HG03159 (cell line): ENCODE measurements around the gene MTARC2.
A peak's percentile ranks its signal among the peaks of the same experiment; 100 is the strongest.
"Not testable (repeated sequence)": the region's sequence is repeated elsewhere in the genome, so short reads cannot be mapped to it uniquely, and the experiment has no call there.

Experiments
- ATAC-seq: cut with Tn5 transposase; IDR thresholded peaks from one replicate; pipeline ENCODE4 v1.9.1; 2021; ENCODE audit warnings: mild to moderate bottlenecking, moderate library complexity; ENCODE audit not compliant: unreplicated experiment

MTARC2 gene

DNA sequence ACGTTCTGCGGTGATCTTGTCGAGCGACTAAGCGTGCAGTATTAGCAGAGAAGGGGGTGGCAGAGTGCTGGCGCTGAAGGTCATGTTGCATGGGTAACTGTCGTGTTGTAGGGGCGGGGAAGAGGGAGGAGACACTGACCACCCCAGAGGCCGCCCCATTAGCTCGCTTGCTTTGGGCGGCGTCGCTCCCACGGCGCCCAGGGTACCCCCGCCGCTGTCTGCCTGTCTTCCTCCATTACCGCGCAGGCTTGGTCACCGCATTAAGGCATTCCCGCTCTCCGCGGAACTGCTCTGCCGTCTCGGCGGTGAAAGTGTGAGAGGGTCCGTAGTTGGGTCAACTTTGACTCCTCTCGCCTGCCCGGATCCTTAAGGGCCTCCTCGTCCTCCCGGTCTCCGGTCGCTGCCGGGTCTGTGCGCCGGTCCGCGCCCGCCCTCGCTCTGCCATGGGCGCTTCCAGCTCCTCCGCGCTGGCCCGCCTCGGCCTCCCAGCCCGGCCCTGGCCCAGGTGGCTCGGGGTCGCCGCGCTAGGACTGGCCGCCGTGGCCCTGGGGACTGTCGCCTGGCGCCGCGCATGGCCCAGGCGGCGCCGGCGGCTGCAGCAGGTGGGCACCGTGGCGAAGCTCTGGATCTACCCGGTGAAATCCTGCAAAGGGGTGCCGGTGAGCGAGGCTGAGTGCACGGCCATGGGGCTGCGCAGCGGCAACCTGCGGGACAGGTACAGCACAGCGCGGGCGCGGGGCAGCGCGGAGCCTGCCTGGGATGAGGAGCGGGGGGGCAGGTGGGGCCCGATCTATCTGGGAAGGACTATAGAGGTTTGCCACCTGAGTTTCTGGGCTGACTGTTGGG is at the start of gene MTARC2:
Gene MTARC2, plus strand, starts transcription at position 234 of the 846 bp plus-strand sequence. Its CDS starts 210 bp downstream, at position 444.
- peak; percentile 92 for ATAC-seq

DNA sequence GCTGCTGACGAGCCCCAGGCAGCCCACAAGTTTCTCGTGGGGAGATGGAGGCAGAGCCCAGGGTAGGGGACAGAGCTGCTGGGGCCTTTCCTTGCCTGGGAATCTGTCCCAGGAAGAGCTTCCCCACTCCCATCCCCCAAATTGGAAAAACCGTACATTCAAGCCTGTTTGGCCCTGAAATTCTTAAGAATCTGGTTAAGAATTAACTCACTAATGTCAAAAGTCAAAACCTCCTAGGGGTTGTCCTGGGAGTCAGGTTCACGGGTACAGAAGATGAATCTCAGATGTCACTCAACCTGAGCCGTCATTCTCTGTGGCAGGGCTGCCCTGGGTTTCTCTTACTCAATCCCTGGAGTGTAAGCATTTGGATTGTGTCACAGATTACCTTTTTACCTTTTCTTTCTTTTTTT is 49.5 kb upstream of the MTARC2 start:
- no peak for ATAC-seq

DNA sequence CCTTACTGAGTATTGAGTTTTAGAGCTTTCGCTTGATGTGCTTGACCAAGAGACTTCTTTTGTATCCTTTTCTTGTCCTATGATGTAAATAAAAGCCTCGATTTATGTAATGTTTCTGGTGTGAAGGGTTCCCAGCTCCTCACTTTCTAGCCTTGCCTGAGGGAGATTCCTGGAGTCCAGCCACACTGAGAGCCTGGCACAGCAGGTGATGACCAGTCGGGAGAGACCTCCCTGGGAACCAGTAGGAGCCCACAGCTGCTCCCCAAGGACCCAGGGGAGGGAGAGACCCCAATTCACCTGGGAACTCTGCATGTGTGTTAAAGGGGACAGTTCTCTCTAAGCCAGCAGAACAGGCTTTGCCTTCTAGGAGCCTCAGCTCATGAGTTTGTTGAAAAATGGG is 49.1 kb upstream of the MTARC2 start:
- ATAC-seq, result no peak

DNA sequence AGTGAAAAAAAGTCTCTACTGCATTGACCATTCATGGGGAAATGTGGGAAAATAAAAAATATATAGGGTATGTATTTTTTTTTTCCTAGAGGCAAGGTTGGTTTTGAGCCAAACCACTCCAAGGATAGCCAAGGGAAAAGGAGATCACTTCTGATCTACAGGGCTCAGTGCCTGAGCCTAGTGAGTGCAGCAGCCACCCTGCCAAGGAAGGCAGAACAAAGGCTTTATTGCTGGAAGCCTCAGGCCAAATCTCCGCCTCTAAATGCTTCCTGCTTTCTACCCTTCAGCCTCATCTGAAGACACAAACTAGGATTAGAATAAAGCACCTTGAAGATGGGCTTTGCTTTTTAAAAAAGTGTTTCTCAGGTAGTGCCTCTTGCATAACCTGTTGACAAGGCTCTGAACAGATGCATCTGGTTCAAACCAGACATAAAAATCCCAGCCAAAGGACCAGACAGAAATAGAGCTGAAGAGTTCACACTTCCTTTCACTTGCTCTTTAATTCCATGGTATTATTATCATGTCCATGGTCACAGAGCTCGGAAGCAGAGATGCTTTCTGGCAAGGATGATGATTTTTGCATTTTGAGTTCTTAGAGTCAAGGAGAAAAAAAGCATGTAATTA is 47.5 kb upstream of the MTARC2 start:
- ATAC-seq, result no peak

DNA sequence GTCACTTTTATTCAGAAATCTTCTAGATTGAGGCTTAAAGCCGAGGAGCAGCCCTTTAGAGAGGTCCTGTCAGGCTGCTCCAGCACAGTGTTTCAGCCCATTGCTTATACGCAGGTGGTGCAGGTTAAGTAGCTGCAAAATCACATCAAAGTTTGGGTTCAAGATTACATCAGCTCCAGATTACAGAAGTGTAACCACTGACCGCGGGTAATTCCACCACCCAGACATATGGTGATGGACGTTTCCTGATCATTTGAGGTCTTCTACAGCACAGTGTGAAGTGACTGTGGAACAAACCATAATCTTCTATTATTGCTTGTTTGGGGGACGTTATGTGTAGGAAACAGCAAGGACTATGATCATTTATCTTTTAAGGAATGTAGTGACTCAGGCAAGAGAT is 46.1 kb upstream of the MTARC2 start:
- ATAC-seq, result no peak

DNA sequence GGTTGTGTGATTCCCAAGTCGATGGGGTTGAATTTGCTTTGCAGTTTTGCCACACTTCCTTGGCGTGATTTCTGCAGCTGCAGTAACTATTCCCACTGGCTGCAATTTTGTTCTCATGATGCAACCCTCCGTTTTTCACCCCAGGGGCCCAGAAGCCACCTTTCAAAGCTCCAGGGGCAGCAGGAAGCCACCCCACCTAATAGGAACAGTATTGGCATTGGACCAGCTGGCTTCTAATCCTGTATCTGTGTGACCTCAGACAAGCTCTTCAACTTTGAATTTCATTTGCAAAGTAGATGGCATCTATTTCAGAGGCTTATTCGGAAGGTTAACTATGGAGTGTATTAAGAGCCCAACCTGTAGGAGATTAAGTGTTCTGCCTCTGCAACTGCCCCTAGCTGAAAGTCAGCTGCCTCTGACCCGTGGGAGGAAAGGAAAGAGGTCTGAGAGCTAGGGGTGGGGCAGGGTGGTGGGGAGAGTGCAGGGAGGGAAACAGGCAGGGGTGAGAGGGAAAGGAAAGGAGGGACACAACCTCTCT is 45.3 kb upstream of the MTARC2 start:
- no peak for ATAC-seq

DNA sequence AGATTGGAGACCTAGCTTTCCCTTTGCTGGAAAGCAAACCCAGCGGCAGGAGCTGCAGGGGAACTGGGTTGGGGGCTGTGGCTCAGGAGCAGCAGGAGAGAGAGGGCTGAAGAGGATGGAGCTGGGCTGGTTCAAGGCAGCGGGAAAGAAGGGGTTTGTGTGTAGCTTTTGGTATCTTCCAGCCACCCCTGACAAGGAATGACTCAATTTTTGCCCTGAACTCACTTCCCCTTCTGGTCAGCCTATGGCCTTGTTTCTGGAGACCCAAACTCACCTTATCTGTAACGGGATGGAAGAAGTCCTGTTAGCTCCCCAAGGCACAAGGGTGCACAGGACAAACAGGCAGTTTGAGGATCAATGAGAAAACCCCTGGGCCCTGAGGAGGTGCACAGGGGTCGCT is 44.8 kb upstream of the MTARC2 start:
- ATAC-seq, result no peak

DNA sequence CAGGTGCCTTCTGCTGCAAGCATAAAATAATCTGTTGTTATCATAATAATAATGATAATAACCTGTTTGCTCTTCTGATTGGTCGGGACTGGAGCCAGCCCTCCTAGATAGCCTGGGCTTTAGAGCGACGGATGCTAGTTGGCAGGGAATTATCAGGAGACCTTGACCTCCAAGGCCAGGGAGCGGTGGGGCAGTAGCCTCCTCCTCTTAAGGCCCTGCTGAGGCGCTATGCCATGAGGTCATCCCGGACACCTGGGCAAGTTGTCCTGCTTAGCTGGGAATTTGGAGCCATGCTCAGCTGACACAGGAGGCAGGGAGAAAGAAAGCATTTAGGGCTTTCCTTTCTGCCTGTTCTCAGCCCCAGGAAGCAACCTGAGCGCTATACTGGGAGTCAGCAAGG is 42.3 kb upstream of the MTARC2 start:
- ATAC-seq, result no peak

DNA sequence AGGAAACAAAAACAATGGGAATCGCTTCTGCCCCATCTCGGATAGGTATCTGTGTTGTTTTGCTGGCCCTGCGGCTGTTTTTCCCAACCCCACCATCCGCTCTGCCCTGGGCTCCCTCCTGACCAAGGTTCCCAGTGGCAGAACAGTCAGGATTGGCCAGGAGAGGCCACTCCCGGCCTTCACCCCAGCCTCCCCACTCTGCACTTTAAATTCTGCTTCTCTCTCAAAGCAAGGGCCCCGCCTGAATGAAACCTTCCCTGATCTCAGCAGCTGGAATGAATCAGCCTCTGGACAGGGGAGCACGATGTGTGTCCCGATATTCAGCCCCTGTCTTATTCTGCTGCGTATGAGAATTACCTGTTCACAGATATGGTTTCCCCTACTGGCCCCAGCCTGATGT is 41.6 kb upstream of the MTARC2 start:
- ATAC-seq, result no peak

DNA sequence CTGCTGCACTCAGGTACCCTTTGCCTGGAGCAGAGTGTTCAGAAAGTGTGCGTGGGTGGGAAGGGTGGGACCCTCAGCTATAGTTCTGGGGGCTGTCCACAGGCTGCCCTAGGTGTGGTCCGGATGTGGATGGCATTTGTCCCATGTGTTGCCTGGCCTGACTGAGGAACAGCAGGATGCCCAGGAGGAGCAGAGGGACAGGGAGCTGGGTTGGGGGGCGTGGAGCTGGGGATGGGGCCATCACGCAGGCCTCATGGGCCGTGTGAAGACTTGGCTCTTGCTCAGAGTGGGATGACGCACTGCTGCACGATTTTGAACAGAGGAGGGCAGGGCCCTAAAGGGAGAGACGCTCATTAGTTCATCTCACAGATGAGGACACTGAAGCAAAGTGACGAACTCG is 41.0 kb upstream of the MTARC2 start:
- no peak for ATAC-seq

DNA sequence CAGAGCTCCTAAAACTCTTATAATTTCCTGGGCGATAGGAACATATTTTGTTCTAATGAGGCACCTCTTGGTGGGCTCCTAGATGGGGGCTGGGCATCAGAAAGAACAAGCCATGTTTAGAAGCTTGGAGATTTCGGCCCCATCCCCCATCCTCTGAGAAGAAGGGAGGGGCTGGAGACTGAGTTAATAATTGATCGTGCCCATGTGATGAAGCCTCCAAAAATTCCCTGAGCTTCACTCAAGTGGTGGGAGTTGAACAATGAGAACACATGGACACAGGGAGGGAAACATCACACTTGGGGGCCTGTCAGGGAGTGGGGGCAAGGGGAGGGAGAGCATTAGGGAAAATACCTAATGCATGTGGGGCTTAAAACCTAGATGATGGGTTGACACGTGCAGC is 39.9 kb upstream of the MTARC2 start:
- no peak for ATAC-seq

DNA sequence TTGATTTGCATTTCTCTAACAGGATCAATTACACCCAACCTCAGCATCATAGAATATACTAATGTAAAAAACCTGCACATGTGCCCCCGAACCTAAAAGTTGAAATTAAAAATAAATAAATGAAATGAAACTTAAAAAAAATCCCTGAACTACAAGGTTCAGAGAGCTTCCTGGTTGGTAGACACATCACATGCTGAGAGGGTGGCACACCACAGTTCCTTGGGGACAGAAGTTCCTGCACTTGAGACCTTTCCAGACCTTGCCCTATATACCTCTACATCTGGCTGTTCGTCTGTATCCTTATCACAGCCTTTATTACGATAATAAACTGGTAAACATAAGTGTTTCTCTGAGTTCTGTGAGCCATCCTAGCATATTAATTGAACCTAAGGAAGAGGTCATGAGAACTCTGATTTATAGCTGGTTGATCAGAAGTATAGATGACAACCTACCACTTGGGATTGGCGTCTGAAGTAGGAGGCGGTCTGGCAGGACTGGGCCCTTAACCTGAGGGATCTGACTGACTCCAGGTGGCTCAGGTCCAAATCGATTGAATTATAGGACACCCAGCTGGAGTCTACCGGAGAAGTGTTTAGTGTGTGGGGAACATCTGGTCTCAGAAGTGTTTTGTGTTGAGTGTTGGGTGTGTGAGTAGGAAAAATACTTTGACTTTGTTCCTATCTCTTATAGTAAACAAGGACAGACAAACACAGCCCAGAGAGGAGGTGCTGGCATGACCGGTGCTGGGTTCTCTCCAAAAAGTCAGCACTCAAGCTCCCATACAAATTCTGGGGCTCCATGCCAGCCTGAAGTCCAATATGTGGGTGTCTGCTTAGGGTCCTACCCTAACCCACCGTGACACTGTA is 39.0 kb upstream of the MTARC2 start:
- ATAC-seq, result no peak

DNA sequence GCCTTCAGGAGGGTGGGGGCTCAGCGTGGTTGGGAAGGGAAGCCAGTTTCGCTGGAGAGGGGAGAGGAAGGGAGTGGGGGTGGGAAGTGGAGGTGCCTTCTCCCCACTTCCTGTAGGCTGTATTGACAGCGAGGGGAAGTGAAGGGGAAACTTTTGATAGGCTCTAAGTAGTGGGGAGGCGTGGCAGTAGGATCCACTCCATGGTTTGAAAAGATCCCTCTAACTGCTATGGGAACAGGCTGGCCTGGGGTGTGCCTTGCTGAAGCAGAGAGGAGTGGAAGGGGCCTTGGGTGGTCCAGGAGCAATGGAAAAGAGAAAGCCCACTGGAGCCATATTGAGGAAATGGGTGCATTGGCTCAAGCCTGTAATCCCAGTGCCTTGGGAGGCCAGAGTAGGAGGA is 37.8 kb upstream of the MTARC2 start:
- ATAC-seq, result no peak

DNA sequence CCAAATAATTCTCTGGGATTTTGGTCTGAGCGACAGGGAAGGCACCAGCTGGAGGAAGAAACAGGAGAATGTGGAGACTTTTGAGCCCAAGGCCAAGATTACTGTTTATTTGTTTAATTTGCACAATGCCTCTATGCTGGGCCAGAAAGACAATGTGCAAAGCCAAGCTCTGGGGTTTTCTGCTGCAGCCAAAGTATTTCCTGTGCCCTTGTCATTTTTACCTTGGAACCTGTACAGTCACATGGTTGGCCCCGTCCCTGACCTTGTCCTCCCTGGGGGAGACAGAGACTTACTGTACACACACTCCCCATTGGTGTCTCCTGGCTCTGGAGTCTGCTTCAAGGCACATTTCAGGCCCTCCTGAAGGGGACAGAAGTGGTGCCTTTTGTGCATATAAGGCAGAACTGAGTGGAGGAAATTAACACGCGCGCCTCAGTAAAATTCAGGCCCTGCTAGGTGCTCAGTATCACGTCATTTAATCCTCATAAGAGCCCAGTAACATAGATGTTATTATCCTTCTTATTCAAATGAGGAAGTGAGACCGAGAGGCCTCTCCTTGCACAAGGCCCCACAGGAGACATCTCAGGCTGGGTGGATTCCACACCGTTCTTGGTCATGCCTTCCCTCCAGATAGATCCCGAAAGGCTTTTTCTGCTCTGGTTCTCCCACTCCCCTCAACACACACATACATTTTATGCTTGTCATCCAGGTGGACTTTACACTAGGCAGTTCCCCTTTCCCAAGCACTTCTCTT is 36.9 kb upstream of the MTARC2 start:
- ATAC-seq, result peak; percentile 91

DNA sequence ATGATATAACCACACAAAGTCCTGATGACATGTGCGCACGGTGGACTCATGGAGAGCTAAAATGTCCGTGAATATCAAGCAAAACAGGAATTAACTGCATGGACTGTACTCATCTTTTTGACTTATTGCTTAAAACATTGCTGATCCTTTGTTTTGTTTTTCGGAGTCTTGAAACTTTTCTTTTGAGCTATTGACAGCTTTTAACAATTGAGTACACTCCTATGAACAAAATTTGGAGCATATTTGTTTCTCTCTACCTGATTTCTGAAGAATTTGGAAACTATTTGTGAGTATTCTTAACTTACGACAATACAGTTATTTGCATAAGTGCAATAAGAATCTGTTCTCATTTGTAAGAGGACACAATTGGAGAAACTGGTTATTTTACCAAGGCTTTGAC is 32.1 kb upstream of the MTARC2 start:
- ATAC-seq, result not testable (repeated sequence)

DNA sequence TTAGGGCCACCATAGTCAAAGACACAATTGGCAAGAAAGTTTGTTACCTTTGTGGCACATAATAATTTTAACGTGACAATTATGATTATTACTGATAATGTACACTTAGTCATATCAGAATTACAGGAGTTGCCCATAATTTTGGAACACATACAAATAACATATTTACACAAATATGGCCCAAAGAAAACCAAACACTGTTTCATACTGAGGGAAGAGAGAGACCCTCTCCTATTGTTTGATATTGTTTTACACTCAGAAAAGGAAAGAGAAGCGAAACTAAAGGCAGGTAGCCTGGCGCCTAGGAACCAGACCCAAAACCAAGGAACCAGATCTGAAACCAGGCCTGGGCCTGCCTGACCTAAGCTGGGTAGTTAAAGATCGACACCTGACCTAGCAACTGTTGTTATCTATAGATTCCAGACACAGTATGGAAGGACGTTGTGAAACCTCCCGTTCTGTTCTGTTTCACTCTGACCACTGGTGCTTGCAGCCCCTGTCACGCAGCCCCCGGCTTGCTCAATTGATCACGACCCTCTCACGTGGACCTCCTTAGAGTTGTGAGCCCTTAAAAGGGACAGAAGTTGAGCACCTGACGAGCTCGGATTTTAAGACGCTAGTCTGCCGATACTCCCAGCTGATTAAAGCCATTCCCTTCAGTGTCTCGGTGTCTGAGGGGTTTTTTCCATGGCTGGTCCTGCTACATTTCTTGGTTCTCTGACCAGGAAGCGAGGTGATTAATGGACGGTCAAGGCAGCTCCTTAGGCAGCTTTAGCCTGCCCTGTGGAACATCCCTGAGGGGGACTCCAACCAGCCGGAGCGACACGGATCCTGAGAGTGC is 30.1 kb upstream of the MTARC2 start:
- peak; percentile 85 for ATAC-seq

DNA sequence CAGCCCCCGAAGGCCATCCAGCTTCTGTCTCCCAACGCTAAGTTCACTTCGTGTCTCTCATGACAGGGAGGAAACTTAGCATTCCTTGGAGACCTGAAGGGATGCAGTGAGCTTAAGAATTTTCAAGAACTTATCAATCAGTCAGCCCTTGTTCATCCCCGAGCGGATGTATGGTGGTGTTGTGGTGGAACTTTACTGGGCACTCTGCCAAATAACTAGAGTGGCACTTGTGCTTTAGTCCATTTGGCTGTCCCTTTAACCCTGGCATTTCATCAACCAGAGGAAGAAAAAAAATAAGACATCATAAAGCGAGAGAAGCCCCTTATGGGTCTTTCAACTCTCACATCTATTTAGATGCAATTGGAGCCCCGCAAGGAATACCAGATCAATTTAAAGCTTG is 26.9 kb upstream of the MTARC2 start:
- not testable (repeated sequence) for ATAC-seq

DNA sequence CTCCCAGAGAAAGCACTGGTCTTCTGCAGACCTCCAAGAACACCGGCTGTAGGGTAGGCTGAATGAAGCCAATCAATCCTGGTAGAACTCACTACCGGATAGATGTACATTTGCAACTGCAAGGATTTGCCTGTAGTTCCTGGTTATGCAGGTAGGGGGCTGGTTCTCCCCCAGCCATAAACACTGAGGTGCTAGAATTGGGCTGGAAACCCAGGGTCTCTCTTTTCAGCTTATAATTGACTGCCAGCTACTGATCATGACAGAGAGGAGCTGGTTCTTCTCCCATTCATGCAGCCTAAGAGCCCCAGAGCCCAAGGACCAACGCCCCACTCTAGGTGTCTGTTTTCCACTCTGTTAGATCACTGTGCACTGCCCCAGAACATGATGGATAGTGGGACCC is 21.5 kb upstream of the MTARC2 start:
- ATAC-seq, result peak; percentile 61

DNA sequence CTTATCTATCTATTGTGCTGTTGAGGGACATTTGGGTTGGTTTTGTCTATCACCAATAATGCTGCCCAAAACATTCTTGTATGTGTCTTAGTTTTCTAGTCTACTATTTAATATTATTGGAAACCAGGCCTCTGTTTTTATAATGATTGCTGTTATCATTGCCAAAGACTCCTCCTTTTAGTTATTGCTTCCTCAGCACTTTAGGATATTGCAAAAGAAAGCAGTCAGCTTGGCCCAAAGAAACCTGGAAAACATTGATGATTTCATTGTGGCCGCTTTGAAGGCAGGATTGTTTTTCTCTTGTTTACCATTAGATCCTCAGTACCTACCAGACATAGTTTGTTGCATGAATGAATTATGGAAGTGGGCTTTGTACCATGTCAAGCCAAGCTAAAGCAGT is 20.6 kb upstream of the MTARC2 start:
- ATAC-seq, result no peak

DNA sequence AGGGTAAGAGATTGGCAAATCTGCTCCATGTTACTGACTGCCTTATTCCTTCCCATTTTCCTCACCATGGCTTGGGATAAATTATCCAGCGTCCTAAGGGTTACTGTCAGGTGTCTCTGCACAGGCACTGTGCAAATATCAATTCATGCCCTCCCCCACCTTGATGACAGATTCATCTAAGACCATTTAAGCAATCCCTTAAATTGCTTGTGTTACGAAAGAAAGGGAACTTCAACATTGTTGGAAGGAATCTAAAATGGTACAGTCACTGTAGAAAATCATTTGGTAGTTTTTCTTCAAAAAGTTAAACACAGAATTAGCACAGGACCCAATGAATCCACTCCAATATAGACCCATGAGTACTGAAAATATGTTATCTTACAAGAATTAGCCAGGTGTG is 17.6 kb upstream of the MTARC2 start:
- no peak for ATAC-seq
